OCI-LY7 (cell line): ENCODE measurements around the gene CNPPD1. TPM values are rescaled to one million over a fixed set of nuclear protein-coding genes. Genes with fewer than 3 reads are reported as not detected.

Source experiments
- BruUV-seq: library from RNA; stranded (reverse); fragments of 400-500 nt; replicated peaks from 2 replicates; lab custom pipeline; 2021; lab: Mats Ljungman, UMichigan
- CTCF ChIA-PET: fragments of 300-600 bp; sonication (Branson Sonifier 250); formaldehyde crosslinking; loops from one replicate; lab custom pipeline; 2022; ENCODE audit warnings: antibody characterized with exemption; ENCODE audit not compliant: unreplicated experiment; lab: Charles Lee
- POLR2A ChIA-PET: fragments of 300-600 bp; sonication (Branson Sonifier 250); formaldehyde crosslinking; loops from one replicate; lab custom pipeline; 2022; ENCODE audit warnings: antibody characterized with exemption; lab: Charles Lee
- DNase-seq: peaks from one replicate; pipeline ENCODE4 v3.0.0-alpha.2; 2015; ENCODE audit warnings: low spot score
- H2AFZ ChIP-seq: fragments of 200-600 bp; sonication (generic), shearing (Covaris generic); 2 replicates; pipeline ENCODE4 v1.6.1; 2014; ENCODE audit warnings: mild to moderate bottlenecking, antibody characterized with exemption, low read length, moderate library complexity
- H3K27ac ChIP-seq: fragments of 200-600 bp; sonication (generic); 2 replicates; pipeline ENCODE4 v1.5.1; 2014; ENCODE audit warnings: mixed run types, low read depth, mild to moderate bottlenecking, moderate library complexity, low read length, inconsistent platforms; ENCODE audit not compliant: poor library complexity, severe bottlenecking
- H3K36me3 ChIP-seq: fragments of 200-600 bp; sonication (generic); 2 replicates; pipeline ENCODE4 v1.6.1; 2014; ENCODE audit warnings: mild to moderate bottlenecking, antibody characterized with exemption, low read length, moderate library complexity, mixed read lengths; ENCODE audit not compliant: insufficient read depth
- H3K4me1 ChIP-seq: fragments of 200-600 bp; sonication (generic); 2 replicates; pipeline ENCODE4 v1.5.1; 2014; ENCODE audit warnings: mild to moderate bottlenecking, low read length; ENCODE audit not compliant: insufficient read depth, poor library complexity, severe bottlenecking
- H3K4me2 ChIP-seq: fragments of 200-600 bp; sonication (generic); 2 replicates; pipeline ENCODE4 v1.6.1; 2014; ENCODE audit warnings: mild to moderate bottlenecking, low read length
- H3K4me3 ChIP-seq: fragments of 200-600 bp; sonication (generic); 2 replicates; pipeline ENCODE4 v1.5.1; 2014; ENCODE audit warnings: mild to moderate bottlenecking, low read depth, low read length; ENCODE audit not compliant: poor library complexity, severe bottlenecking
- H3K79me2 ChIP-seq: fragments of 200-600 bp; sonication (generic); 2 replicates; pipeline ENCODE4 v1.6.1; 2016; ENCODE audit warnings: low read depth, mild to moderate bottlenecking, low read length, moderate library complexity, mixed read lengths; ENCODE audit not compliant: insufficient read depth
- H3K9me2 ChIP-seq: fragments of 200-600 bp; sonication (generic); 2 replicates; pipeline ENCODE4 v1.6.1; 2016; ENCODE audit warnings: mild to moderate bottlenecking, low read length, mixed read lengths; ENCODE audit not compliant: insufficient read depth
- H3K9me3 ChIP-seq: fragments of 200-600 bp; sonication (generic); 2 replicates; pipeline ENCODE4 v1.6.1; 2014; ENCODE audit warnings: mild to moderate bottlenecking, mixed run types, low read length, mixed read lengths
- H4K20me1 ChIP-seq: fragments of 200-600 bp; sonication (generic); 2 replicates; pipeline ENCODE4 v1.6.1; 2014; ENCODE audit warnings: mild to moderate bottlenecking, antibody characterized with exemption, low read length, moderate library complexity, mixed read lengths; ENCODE audit not compliant: insufficient read depth
- EZH2phosphoT487 ChIP-seq: fragments of 200-600 bp; sonication (generic); IDR thresholded peaks from 2 replicates; pipeline ENCODE4 v1.6.1; 2018; ENCODE audit warnings: low read depth, borderline replicate concordance, mild to moderate bottlenecking, mixed run types, antibody characterized with exemption, low read length, moderate library complexity, mixed read lengths
- intact Hi-C: fragments of 100-400 bp; cut with micrococcal nuclease; formaldehyde crosslinking; loops from one replicate; pipeline ENCODE4 v1.10.0; 2022; ENCODE audit not compliant: unreplicated experiment
- total RNA-seq, 2 experiments: library from RNA; depleted of rRNA in 1 of 2; stranded (reverse); fragments of >200 nt in 1 of 2; shearing (Covaris generic) in 1 of 2; gene quantifications; 2 replicates each; pipeline ENCODE4 v1.2.3, GENCODE V29; 2014 to 2022
- TF ChIP-seq, protein P1 (sequence below): fragments of 200-600 bp; sonication (generic); conservative IDR thresholded peaks from 2 replicates; pipeline ENCODE4 v1.5.1; 2014; ENCODE audit warnings: mild to moderate bottlenecking, antibody characterized with exemption, low read length, moderate library complexity, mixed read lengths

Gene CNPPD1
- total RNA-seq, 2 experiments from 2014 or later: 39.2 to 68.2 TPM

- Histone ChIP-seq H3K9me2 (no peaks in the 10 kb centered on the region), H3K36me3 (peaks cover 28% of the 10 kb centered on the region), H4K20me1 (no peaks in the 10 kb centered on the region), H2AFZ (no peak overlapping the region), H3K9me3 (no peaks in the 10 kb centered on the region), H3K27ac (no peak overlapping the region), H3K4me2 (no peak overlapping the region), H3K4me3 (no peak overlapping the region), H3K4me1 (peaks cover 10% of the 10 kb centered on the region), H3K79me2 (no peaks in the 10 kb centered on the region)
- no TSS peak for BruUV-seq
- ChIA-PET POLR2A (interaction anchor here (0.5 to 2.1 kb wide), 3 partner anchors 13 to 129 kb away, joined by 3 to 8 read pairs (median 3); partner anchors contain the start of genes ANKZF1 and ATG9A), CTCF (no interaction called here)
- intact Hi-C loops: no loop called here
- TF ChIP-seq EZH2phosphoT487: no peak
- TF ChIP-seq, protein P1, sequence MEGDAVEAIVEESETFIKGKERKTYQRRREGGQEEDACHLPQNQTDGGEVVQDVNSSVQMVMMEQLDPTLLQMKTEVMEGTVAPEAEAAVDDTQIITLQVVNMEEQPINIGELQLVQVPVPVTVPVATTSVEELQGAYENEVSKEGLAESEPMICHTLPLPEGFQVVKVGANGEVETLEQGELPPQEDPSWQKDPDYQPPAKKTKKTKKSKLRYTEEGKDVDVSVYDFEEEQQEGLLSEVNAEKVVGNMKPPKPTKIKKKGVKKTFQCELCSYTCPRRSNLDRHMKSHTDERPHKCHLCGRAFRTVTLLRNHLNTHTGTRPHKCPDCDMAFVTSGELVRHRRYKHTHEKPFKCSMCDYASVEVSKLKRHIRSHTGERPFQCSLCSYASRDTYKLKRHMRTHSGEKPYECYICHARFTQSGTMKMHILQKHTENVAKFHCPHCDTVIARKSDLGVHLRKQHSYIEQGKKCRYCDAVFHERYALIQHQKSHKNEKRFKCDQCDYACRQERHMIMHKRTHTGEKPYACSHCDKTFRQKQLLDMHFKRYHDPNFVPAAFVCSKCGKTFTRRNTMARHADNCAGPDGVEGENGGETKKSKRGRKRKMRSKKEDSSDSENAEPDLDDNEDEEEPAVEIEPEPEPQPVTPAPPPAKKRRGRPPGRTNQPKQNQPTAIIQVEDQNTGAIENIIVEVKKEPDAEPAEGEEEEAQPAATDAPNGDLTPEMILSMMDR: no peak
- no peak for DNase-seq
These were observed 39.8 kb upstream of the CNPPD1 start for GRCh38 chr2:219216535-219216915.

GRCh38 chr2:219215871-219216534, 39.3 kb upstream of the CNPPD1 start:
- DNase-seq: no peak
- H2AFZ ChIP-seq: no peak overlapping the region
- no peaks in the 10 kb centered on the region for H3K9me3 ChIP-seq
- no TSS peak for BruUV-seq
- peaks cover 10% of the 10 kb centered on the region for H3K4me1 ChIP-seq
- POLR2A ChIA-PET: interaction anchor here (0.5 to 2.1 kb wide), 3 partner anchors 14 to 129 kb away, joined by 3 to 8 read pairs (median 3); partner anchors contain the start of genes ANKZF1 and ATG9A
- no peak overlapping the region for H3K4me2 ChIP-seq
- TF ChIP-seq EZH2phosphoT487: no peak
- TF ChIP-seq, protein P1: no peak
- no peaks in the 10 kb centered on the region for H4K20me1 ChIP-seq
- no peak overlapping the region for H3K27ac ChIP-seq
- intact Hi-C loops: no loop called here
- peaks cover 27% of the 10 kb centered on the region for H3K36me3 ChIP-seq
- CTCF ChIA-PET: no interaction called here
- no peak overlapping the region for H3K4me3 ChIP-seq
- H3K9me2 ChIP-seq: no peaks in the 10 kb centered on the region
- H3K79me2 ChIP-seq: no peaks in the 10 kb centered on the region

- Histone ChIP-seq H3K79me2 (no peaks in the 10 kb centered on the region), H3K9me2 (no peaks in the 10 kb centered on the region), H3K27ac (no peak overlapping the region), H3K36me3 (peaks cover 29% of the 10 kb centered on the region), H3K4me3 (no peak overlapping the region), H2AFZ (no peak overlapping the region), H3K4me1 (peaks cover 10% of the 10 kb centered on the region), H3K4me2 (no peak overlapping the region), H4K20me1 (no peaks in the 10 kb centered on the region), H3K9me3 (no peaks in the 10 kb centered on the region)
- DNase-seq: no peak
- POLR2A ChIA-PET: interaction anchor here (0.6 kb wide), 1 partner anchor 128 kb away, joined by 3 read pairs; no protein-coding TSS in a partner anchor
- BruUV-seq: no TSS peak
- intact Hi-C loops: no loop called here
- no peak for TF ChIP-seq EZH2phosphoT487
- TF ChIP-seq, protein P1: no peak
- CTCF ChIA-PET: no interaction called here
These were observed 38.1 kb upstream of the CNPPD1 start for GRCh38 chr2:219214786-219215185.
